Measurements from ENCODE around the gene AQP4.

DNA sequence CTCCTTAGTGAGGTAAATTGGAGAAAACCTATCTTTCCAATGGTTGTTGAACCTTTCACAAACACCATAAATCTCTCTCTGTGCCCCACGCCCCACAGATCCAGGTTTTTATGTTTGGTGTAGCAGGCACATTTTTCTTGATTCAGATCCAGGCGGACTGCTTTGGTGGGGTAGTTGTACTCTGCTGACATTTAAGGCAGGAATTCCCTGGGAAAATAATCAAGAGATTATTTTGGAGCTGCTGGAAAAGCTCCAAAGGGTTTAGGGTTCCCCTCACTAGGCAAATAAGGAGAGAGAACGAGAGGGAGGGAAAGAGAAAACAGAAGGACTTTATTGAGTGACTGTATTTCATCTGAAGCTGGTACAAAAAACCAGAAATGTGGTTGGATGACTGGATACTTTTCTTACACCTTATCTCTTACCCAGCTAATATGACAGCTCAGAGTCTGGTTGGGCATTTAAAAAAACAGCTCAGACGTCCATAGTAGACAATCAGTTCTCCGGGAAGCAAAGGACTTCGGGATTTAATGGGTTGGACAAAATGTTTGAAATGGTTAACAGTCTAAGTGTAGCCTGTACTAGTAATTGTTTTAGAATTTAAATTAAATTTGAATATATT, 3.6 kb upstream of the AQP4 start:
- TF ChIP-seq, protein P1, sequence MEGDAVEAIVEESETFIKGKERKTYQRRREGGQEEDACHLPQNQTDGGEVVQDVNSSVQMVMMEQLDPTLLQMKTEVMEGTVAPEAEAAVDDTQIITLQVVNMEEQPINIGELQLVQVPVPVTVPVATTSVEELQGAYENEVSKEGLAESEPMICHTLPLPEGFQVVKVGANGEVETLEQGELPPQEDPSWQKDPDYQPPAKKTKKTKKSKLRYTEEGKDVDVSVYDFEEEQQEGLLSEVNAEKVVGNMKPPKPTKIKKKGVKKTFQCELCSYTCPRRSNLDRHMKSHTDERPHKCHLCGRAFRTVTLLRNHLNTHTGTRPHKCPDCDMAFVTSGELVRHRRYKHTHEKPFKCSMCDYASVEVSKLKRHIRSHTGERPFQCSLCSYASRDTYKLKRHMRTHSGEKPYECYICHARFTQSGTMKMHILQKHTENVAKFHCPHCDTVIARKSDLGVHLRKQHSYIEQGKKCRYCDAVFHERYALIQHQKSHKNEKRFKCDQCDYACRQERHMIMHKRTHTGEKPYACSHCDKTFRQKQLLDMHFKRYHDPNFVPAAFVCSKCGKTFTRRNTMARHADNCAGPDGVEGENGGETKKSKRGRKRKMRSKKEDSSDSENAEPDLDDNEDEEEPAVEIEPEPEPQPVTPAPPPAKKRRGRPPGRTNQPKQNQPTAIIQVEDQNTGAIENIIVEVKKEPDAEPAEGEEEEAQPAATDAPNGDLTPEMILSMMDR (IDR thresholded peaks at IDR 0.05 in 4 of 5, conservative IDR thresholded peaks at IDR 0.05 in 1 of 5) = no peak
- TF ChIP-seq POLR2A (IDR thresholded peaks at IDR 0.05) = no peak

All from gastrocnemius medialis (tissue), 4 donors.